Activated naive CD4-positive, alpha-beta T cell treated with anti-CD3 and anti-CD28 coated beads for 36 hours (primary cell): ENCODE results near the gene PCDHGA9. TPM values are rescaled to one million over a fixed set of nuclear protein-coding genes. Genes with fewer than 3 reads are reported as not detected.
A peak's percentile ranks its signal among the peaks of the same experiment; 100 is the strongest.
"Not testable (repeated sequence)": the region's sequence is repeated elsewhere in the genome, so short reads cannot be mapped to it uniquely, and the experiment has no call there.

Experiments
- CTCF ChIA-PET: fragments of 350-600 bp; sonication (Branson Sonifier 250); formaldehyde crosslinking; loops from one replicate; lab custom pipeline; 2021; ENCODE audit warnings: antibody characterized with exemption; lab: Charles Lee
- DNase-seq: peaks from one replicate; pipeline ENCODE4 v3.0.0-alpha.2; 2020
- H3K27ac Mint-ChIP-seq: one replicate; pipeline ENCODE4 v1.8.0; 2021; ENCODE audit warnings: mild to moderate bottlenecking, mixed read lengths
- H3K27me3 Mint-ChIP-seq: one replicate; pipeline ENCODE4 v1.8.0; 2021; ENCODE audit warnings: low read depth, mixed read lengths
- H3K36me3 Mint-ChIP-seq: one replicate; pipeline ENCODE4 v1.8.0; 2021; ENCODE audit warnings: low read depth, mixed read lengths
- H3K4me1 Mint-ChIP-seq: one replicate; pipeline ENCODE4 v1.8.0; 2021; ENCODE audit warnings: low read depth, mixed read lengths
- H3K4me3 Mint-ChIP-seq: one replicate; pipeline ENCODE4 v1.8.0; 2021; ENCODE audit warnings: mild to moderate bottlenecking, moderate library complexity, mixed read lengths
- H3K9me3 Mint-ChIP-seq: one replicate; pipeline ENCODE4 v1.8.0; 2021; ENCODE audit warnings: mixed read lengths
- intact Hi-C: fragments of 100-400 bp; cut with micrococcal nuclease; formaldehyde crosslinking; loops from one replicate; pipeline ENCODE4 v1.15.1; 2023
- total RNA-seq, 2 experiments: library from RNA; stranded (reverse); gene quantifications; one replicate each; pipeline ENCODE4 v1.2.3, GENCODE V29; 2021

PCDHGA9 gene
- total RNA-seq, 2 experiments from 2014 or later, result 0.07 TPM; not detected in 1

- CTCF ChIA-PET, result interaction anchor here (0.7 to 2.2 kb wide), 26 partner anchors 8 to 249 kb away, joined by 3 to 34 read pairs (median 4); partner anchors contain the start of genes PCDHGA10, PCDHGA12, PCDHGA5 and PCDHGA6
- peak; percentile 71 for DNase-seq
- H3K9me3 Mint-ChIP-seq, result peaks cover 28% of the 10 kb centered on the region
- H3K4me3 Mint-ChIP-seq, result peak within 1 kb of the TSS; percentile 77
- intact Hi-C loops, result loop anchor here (1.0 to 5.0 kb wide), 4 partner anchors 49 to 103 kb away; partner anchors contain the start of genes PCDHGA6, PCDHGB3 and PCDHGC3
- H3K27me3 Mint-ChIP-seq, result peaks cover 69% of the 10 kb centered on the region
- peaks cover 3% of the 10 kb centered on the region for H3K4me1 Mint-ChIP-seq
- peaks cover 25% of the 10 kb centered on the region for H3K36me3 Mint-ChIP-seq
- H3K27ac Mint-ChIP-seq, result no peak within 1 kb of the TSS
Observed at GRCh38 chr5:141420855-141421488, 18.4 kb downstream of the PCDHGA9 start, which contains the start of gene PCDHGA11. TSS of gene PCDHGA11 (plus strand) at chr5:141421051. CDS start at chr5:141421228, 177 bp downstream.

- intact Hi-C loops, result loop anchor here (1.0 to 5.0 kb wide), 4 partner anchors 49 to 103 kb away; partner anchors contain the start of genes PCDHGA6, PCDHGB3 and PCDHGC3
- Mint-ChIP-seq H3K4me1 (peaks cover 3% of the 10 kb centered on the region), H3K4me3 (peak overlapping the region; percentile 77), H3K27ac (no peak overlapping the region), H3K27me3 (peaks cover 70% of the 10 kb centered on the region), H3K36me3 (peaks cover 22% of the 10 kb centered on the region), H3K9me3 (peaks cover 28% of the 10 kb centered on the region)
- no peak for DNase-seq
- CTCF ChIA-PET, result interaction anchor here (0.7 to 2.2 kb wide), 22 partner anchors 9 to 146 kb away, joined by 3 to 34 read pairs (median 5); partner anchors contain the start of genes PCDHGA10, PCDHGA12, PCDHGA5 and PCDHGA8
Observed at GRCh38 chr5:141421489-141421855, 18.9 kb downstream of the PCDHGA9 start.

GRCh38 chr5:141422742-141423291, 20.2 kb downstream of the PCDHGA9 start:
- Mint-ChIP-seq H3K27me3 (peaks cover 71% of the 10 kb centered on the region), H3K36me3 (peaks cover 21% of the 10 kb centered on the region), H3K4me1 (peaks cover 3% of the 10 kb centered on the region), H3K27ac (no peak overlapping the region), H3K4me3 (no peak overlapping the region), H3K9me3 (peaks cover 31% of the 10 kb centered on the region)
- CTCF ChIA-PET, result interaction anchor here (0.6 kb wide), 1 partner anchor 102 kb away, joined by 5 read pairs; no protein-coding TSS in a partner anchor
- intact Hi-C loops, result loop anchor here (5.0 kb wide), 2 partner anchors 51 to 54 kb away; partner anchors contain the start of genes PCDHGA6, PCDHGB3 and PCDHGC3
- no peak for DNase-seq

GRCh38 chr5:141427783-141428426, 25.3 kb downstream of the PCDHGA9 start:
- Mint-ChIP-seq H3K27me3 (peaks cover 57% of the 10 kb centered on the region), H3K27ac (no peak overlapping the region), H3K4me1 (peaks cover 15% of the 10 kb centered on the region), H3K9me3 (peaks cover 20% of the 10 kb centered on the region), H3K4me3 (no peak overlapping the region), H3K36me3 (peaks cover 19% of the 10 kb centered on the region)
- DNase-seq, result no peak
- intact Hi-C loops, result no loop called here
- CTCF ChIA-PET, result interaction anchor here (0.6 kb wide), 2 partner anchors 39 to 40 kb away, joined by 3 to 8 read pairs; partner anchors contain the start of gene PCDHGB4

GRCh38 chr5:141430332-141431113, 27.9 kb downstream of the PCDHGA9 start, which contains the start of gene PCDHGA12:
TSS of gene PCDHGA12 (plus strand) at chr5:141430507. CDS start at chr5:141430760, 253 bp downstream.
- intact Hi-C loops, result loop anchor here (1.0 to 2.0 kb wide), 4 partner anchors 14 to 128 kb away; partner anchors contain the start of gene PCDHGB7
- DNase-seq, result peak; percentile 65
- peaks cover 15% of the 10 kb centered on the region for H3K4me1 Mint-ChIP-seq
- H3K4me3 Mint-ChIP-seq, result peak within 1 kb of the TSS; percentile 53
- H3K9me3 Mint-ChIP-seq, result peaks cover 21% of the 10 kb centered on the region
- no peak within 1 kb of the TSS for H3K27ac Mint-ChIP-seq
- H3K36me3 Mint-ChIP-seq, result peaks cover 22% of the 10 kb centered on the region
- CTCF ChIA-PET, result interaction anchor here (0.6 to 2.6 kb wide), 32 partner anchors 9 to 737 kb away, joined by 3 to 14 read pairs (median 4); partner anchors contain the start of genes PCDHB16, PCDHGA10, PCDHGA11 and PCDHGB3
- peaks cover 54% of the 10 kb centered on the region for H3K27me3 Mint-ChIP-seq

- CTCF ChIA-PET, result interaction anchor here (0.7 to 2.6 kb wide), 16 partner anchors 10 to 306 kb away, joined by 3 to 14 read pairs (median 6); partner anchors contain the start of genes PCDHGA11, PCDHGC3 and TAF7
- H3K4me1 Mint-ChIP-seq, result peaks cover 15% of the 10 kb centered on the region
- peaks cover 21% of the 10 kb centered on the region for H3K9me3 Mint-ChIP-seq
- intact Hi-C loops, result loop anchor here (2.0 kb wide), 1 partner anchor 14 kb away; the partner anchor contains the start of gene PCDHGB7
- H3K27me3 Mint-ChIP-seq, result peaks cover 51% of the 10 kb centered on the region
- DNase-seq, result no peak
- peak overlapping the region; percentile 39 for H3K4me3 Mint-ChIP-seq
- no peak overlapping the region for H3K27ac Mint-ChIP-seq
- peaks cover 22% of the 10 kb centered on the region for H3K36me3 Mint-ChIP-seq
Observed at GRCh38 chr5:141431286-141431685, 28.7 kb downstream of the PCDHGA9 start.

GRCh38 chr5:141432308-141432707, 29.7 kb downstream of the PCDHGA9 start:
- Mint-ChIP-seq H3K36me3 (peaks cover 22% of the 10 kb centered on the region), H3K27me3 (peaks cover 48% of the 10 kb centered on the region), H3K9me3 (peaks cover 18% of the 10 kb centered on the region), H3K4me1 (peaks cover 15% of the 10 kb centered on the region)
- DNase-seq, H3K27ac Mint-ChIP-seq, intact Hi-C loops, H3K4me3 Mint-ChIP-seq: not testable (repeated sequence)
- CTCF ChIA-PET, result interaction anchor here (0.7 to 2.6 kb wide), 2 partner anchors 76 to 132 kb away, joined by 3 to 6 read pairs; no protein-coding TSS in a partner anchor

- CTCF ChIA-PET, result interaction anchor here (1.4 kb wide), 1 partner anchor 69 kb away, joined by 3 read pairs; the partner anchor contains the start of gene PCDHGA5
- DNase-seq, H3K27ac Mint-ChIP-seq, intact Hi-C loops, H3K4me3 Mint-ChIP-seq: not testable (repeated sequence)
- H3K36me3 Mint-ChIP-seq, result peaks cover 22% of the 10 kb centered on the region
- H3K9me3 Mint-ChIP-seq, result peaks cover 18% of the 10 kb centered on the region
- H3K27me3 Mint-ChIP-seq, result peaks cover 48% of the 10 kb centered on the region
- H3K4me1 Mint-ChIP-seq, result peaks cover 15% of the 10 kb centered on the region
Observed at GRCh38 chr5:141432726-141433125, 30.1 kb downstream of the PCDHGA9 start.

GRCh38 chr5:141434006-141434405, 31.4 kb downstream of the PCDHGA9 start:
- intact Hi-C loops, result no loop called here
- H3K27me3 Mint-ChIP-seq, result peaks cover 44% of the 10 kb centered on the region
- H3K27ac Mint-ChIP-seq, result no peak overlapping the region
- peaks cover 15% of the 10 kb centered on the region for H3K4me1 Mint-ChIP-seq
- DNase-seq, result no peak
- H3K4me3 Mint-ChIP-seq, result no peak overlapping the region
- peaks cover 19% of the 10 kb centered on the region for H3K36me3 Mint-ChIP-seq
- peaks cover 14% of the 10 kb centered on the region for H3K9me3 Mint-ChIP-seq
- CTCF ChIA-PET, result interaction anchor here (1.4 kb wide), 1 partner anchor 70 kb away, joined by 3 read pairs; the partner anchor contains the start of gene PCDHGA5

- no peak for DNase-seq
- Mint-ChIP-seq H3K4me3 (no peak overlapping the region), H3K27ac (no peak overlapping the region), H3K9me3 (peaks cover 10% of the 10 kb centered on the region), H3K36me3 (peaks cover 7% of the 10 kb centered on the region), H3K4me1 (no peaks in the 10 kb centered on the region), H3K27me3 (peaks cover 25% of the 10 kb centered on the region)
- intact Hi-C loops, result no loop called here
- CTCF ChIA-PET, result interaction anchor here (0.6 kb wide), 1 partner anchor 251 kb away, joined by 3 read pairs; no protein-coding TSS in a partner anchor
Observed at GRCh38 chr5:141437221-141437620, 34.6 kb downstream of the PCDHGA9 start.
